Activated T-helper 1 cell treated with Interleukin-2 at 50 U/mL for 16 hours (primary cell): Measurements from ENCODE around the gene CCDC148.
A peak's percentile ranks its signal among the peaks of the same experiment; 100 is the strongest.
"Not testable (repeated sequence)": the region's sequence is repeated elsewhere in the genome, so short reads cannot be mapped to it uniquely, and the experiment has no call there.

Experiments used
- DNase-seq: peaks from one replicate; pipeline ENCODE4 v3.0.0-alpha.2; 2020; ENCODE audit warnings: low read depth

CCDC148 gene

DNA sequence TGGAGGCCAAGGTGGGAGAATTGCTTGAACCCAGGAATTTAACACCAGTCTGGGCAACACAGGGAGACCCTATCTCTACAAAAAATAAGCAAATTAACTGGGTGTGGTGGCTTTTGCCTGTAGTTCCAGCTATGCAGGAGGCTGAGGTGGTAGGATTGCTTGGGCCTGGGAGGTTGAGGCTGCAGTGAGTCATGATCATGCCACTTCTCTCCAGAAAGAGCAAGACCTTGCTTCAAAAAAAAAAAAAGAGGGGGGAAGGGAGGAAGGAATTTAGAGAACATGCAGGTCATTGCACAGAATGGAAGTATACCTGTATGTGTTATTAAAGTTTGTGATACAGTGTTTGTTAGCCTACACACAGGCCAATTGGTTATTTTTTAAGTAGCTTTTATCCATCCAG is 26.0 kb upstream of the CCDC148 start:
- DNase-seq: no peak

DNA sequence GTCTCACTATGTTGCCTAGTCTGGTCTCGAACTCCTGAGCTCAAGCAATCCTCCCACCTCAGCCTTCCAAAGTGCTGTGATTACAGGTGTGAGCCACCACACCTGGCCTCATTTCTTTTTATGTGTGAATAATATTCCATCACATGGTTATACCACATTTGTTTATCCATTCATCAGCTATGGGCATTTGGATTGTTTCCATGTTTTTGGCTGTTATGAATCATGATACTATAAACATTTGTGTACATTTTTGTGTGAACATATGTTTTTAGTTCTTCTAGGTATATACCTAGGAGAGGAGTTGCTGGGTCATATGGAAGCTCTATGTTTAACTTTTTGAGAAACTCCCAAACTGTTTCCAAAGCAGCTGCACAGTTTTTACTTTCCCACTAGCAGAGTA is 24.6 kb upstream of the CCDC148 start:
- DNase-seq: no peak

DNA sequence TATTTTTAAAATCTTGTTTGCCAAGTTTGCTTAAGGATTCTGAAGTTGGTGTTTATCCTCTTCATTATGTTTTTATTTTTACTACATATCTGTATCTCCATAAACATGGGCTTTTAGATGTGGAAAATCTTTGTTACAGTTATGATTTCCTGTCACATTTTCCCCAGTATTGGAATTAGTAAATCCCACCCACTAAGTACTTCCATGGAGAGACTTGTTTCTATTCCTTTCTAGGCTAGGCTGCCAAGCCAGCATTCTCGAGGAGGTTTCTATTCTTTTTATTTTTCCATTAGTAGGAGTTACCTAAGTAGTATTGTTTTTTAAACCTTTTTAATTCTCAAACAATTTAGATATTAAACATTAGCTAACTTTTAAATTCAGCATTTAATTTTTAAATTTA is 22.3 kb upstream of the CCDC148 start:
- DNase-seq: no peak

DNA sequence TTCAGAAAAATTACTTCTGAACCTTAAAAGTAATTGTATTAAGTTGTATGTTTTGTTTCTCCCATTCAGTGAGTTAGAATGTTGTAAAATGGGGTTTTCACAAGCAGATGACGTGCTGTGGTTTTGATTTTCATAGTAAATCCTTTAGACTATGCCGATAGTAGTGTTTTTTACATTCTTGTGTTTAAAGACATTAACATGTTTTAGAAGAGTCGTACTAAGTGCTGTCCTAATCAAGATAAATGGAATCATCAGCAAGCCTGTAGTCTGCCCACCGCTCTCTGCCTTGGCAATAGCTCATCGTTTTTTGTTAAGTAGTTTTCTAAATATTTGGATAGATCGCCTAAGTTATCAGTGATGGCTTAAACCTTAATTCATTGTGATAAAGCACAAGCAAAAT is 21.7 kb upstream of the CCDC148 start:
- DNase-seq: no peak

DNA sequence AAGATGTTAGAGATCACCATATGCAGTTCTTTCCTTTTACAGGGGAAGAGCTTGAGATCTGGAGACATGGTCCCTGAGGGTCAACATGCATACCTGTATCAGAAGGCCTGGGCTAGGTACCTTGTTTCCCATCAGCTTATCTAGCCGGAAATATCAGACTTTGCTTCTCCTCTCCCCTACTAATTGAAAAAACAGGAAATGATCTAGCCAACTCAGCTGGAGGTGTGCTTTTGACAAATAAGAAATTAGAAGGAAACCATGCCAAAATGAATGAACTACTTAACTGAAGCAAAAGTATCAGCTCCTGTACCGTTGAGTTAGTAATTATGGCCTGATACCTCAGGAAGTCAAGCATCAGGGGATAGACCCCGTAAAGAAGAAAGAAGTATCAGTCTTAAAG is 20.6 kb upstream of the CCDC148 start:
- no peak for DNase-seq

DNA sequence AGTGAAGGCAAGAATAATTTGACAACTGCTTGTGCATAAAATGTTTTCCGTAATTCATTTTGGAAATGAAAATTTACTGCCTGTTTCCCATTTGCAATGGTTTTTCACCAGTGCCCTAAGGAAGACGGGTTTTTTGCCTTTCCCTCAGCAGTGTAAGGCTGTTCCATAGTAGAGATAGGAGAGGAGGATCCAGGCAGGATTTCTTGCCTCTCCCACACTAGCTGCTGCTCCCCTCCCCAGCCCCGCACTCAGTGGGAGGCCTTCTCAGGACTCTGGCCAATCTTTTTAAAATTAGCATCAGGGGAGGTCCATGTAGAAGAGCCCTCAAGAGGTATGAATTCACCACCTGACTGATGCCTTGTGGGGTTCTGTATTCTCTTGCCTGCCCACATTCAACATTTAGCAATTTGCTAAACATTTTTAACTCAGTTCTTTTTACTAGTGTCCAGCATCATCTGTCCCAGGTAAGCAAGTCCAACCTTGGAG is 18.0 kb upstream of the CCDC148 start:
- not testable (repeated sequence) for DNase-seq

DNA sequence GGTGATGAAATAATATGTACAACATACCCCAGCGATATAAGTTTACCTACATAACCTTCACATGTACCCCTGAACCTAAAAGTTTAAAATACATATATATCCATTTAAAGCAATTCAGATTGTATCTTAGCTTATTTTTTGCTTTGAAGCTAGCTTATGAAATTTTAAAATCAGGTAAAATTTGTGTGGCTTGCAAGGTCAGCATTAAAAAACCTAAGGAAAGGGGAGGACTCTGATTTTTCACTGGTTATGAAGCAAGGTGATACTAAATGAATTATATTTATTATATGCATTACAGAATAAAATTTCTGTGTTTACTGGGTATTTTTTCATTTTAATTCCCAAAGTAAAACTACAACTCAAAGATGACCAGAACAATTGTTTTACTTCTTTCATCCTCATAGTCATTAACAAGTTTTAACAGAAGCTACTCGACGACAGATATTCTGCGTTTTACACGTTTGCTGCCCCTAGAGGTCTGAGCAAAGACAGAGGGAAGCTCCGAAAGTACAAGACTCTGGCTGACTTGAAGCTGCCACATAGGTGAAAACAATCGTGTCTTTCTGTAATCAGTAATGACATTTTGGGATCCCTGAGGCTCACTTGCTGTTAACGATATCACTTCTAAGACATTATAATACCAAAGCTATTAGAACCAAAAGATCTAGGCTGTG is 17.3 kb upstream of the CCDC148 start:
- DNase-seq: no peak

DNA sequence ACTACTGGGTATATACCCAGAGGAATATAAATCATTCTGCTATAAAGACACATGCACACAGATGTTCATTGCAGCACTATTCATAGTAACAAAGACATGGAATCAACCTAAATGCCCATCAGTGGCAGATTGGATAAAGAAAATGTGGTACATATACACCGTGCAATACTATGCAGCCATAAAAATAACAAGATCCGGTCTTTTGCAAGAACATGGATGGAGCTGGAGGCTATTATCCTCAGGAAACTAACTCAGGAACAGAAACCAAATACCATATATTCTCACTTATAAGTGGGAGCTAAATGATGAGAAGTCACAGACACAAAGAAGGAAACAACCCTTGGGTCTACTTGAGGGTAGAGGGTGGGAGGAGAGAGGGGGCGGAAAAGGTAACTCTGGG is 16.7 kb upstream of the CCDC148 start:
- DNase-seq: not testable (repeated sequence)

DNA sequence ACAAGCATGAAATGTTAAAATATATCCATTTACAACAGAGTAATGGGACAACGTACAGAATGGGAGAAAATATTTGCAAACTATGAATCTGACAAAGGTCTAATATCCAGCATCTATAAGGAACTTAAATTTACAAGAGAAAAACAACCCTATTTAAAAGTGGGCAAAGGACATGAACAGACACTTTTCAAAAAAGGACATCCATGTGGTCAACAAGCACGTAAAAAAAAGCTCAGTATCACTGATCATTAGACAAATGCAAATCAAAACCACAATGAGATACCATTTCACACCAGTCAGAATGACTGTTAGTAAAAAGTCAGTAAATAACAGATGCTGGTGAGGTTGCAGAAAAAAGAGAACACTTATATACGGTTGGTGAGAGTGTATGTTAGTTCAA is 16.3 kb upstream of the CCDC148 start:
- not testable (repeated sequence) for DNase-seq

DNA sequence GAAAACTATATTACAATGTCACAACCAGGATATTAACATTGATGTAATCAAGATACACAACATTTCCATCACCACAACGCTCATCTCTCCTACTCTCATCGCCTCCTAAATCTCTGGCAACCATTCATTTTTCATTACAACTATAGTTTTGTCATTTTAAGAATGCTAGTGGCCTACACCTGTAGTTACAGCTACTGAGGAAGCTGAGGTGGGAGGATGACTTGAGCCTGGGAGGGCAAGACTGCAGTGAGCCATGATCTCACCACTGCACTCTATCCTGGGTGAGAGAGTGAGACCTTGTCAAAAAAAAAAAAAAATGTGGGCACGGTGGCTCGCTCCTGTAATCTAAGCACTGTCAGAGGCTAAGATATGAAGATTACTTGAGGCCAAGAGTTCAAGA is 10.7 kb upstream of the CCDC148 start:
- DNase-seq: no peak

DNA sequence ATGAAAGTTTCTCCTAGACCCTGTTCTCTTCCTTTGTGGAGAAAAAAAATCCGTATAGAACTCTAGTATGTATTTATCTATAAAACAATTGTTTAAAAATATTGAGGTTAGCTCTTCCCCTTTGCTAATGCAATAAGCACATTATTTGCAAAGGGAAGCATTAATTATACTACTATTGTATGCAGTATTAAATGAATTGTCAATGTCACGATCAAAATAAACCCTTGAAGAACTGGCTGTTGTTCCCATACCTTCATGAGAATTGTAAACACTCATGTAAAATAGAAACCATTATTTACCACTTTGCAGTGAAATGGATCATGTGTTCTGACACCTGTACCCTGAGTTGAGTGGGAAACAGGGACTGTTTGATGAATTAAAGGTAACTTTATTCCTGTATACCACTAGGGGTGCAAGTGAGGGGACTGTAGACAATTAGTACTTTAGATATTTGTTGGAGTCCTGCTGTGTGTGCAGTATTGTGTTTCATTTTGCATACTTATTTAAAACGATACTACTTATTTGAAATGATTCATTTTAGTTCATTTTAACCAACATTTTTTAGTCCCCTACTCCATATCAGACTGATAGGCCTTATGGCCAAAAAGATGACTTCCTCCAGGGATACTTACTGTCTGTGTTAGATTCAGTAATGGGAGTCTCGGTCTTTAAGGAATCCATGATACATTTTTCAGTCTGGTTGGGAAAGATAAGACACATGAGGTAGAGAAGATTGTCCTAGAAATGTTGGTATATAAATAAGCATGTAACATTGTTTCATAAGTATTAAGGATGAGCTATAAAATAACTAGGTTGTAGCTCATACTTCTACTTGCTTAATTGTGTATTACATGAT is 8.1 kb upstream of the CCDC148 start:
- no peak for DNase-seq

DNA sequence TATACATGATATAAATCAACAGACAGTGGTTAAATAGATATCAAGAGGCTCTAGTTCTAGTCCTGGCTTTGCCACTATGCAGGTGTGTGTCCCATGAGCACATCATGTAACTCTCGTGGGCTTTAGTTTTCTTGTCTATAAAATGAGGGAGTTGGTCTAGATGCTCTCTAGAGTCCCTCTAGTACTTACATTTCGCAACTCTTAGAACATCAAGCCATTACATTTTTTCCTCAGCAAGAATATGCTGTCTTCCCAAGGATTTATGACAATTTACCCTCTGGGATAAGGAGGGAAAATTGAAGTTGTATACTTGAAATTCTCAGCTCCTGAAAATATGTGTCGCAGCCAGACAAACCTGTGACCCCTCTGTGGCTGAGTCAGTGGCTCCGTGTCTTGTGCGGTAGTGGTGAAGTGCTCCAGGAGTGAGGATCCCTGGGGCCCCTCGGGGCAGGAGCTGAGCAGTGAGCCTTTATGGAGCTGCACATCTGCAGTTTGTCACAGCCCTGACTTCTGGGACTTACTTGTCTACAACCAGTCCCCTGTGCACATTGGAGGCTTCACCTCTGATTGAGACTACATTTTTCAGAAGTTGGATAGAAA is 7.0 kb upstream of the CCDC148 start:
- no peak for DNase-seq

DNA sequence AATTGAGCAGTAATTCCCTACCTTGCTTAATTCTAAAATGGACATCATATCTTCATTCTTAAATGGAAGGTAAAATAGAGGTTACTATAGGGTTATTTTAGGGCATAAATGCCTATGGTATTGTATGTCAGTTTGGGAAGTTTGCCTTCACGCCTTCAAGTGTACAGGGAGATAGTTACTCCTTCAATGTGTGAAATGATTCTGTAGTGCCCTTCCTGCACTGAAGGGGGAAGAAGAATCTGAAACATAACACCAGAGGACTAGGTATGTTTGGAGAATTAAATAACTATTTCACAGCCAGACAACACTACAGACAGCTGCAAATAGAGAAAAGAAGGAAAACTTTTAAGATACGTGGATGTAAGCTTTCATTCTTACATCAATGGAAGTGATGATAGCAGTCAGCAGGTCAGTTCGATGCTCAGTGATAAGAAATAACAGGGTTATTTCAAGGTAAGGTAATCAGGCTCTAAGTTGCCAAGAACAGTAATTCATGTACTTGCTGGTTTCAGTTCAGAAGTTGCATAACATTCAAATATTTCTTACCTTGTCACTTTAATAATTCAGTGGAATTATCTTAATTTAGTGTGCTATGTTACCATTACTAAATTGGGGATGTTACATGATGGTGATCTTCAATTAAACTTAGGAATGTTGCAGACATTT is 4.2 kb upstream of the CCDC148 start:
- DNase-seq: no peak

DNA sequence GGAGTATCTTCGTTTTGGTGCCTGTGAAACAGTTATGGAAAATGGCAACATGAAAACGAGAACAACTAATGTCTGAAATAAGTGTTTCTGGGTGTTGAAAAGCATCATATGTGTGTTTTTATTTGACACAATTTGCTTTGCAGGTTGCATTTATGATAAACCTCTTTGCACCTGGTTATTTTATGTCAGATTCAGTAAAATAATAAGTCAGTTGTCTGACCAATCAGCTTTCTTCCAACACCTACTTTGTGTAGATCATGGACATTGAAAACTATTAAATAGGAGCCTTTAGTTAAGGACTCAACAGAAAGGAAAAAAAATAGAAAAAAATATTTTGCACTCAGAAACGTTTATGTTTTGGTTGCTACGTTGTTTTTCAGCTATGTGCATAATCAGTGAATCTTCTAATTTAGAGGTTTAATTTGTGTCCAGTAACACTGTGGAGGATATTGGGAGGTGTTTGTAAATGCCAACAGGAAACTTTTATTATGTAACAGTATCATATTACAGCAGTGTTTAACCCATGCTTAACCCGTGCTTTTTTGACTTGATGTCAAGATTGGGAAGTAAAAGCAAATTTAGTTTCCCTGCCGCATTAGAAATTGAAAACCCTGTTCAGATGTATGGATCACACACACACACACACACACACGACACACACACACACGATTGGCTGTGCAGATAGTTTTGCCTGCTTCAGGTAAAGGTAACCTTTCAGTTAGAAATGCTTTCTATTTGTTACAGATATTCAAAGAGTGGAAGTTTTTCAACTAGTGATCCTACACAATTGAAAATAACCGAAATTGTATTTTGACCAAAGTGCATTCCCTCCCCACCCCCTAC is 2.8 kb upstream of the CCDC148 start:
- no peak for DNase-seq

DNA sequence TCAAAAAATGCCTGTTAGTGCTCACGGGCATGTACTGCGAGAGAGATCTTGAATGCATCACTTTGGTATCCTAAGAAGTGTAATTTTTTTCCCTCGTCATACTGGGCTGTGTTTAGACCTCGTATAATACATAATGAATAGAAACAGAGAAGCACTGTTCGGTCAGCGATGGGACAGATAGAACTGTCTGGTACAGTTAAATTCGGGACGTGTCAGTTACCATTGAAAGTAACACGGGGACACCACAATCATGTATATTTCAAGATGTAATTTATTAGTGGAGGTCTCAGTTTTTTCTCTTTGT is 2.0 kb upstream of the CCDC148 start:
- no peak for DNase-seq

DNA sequence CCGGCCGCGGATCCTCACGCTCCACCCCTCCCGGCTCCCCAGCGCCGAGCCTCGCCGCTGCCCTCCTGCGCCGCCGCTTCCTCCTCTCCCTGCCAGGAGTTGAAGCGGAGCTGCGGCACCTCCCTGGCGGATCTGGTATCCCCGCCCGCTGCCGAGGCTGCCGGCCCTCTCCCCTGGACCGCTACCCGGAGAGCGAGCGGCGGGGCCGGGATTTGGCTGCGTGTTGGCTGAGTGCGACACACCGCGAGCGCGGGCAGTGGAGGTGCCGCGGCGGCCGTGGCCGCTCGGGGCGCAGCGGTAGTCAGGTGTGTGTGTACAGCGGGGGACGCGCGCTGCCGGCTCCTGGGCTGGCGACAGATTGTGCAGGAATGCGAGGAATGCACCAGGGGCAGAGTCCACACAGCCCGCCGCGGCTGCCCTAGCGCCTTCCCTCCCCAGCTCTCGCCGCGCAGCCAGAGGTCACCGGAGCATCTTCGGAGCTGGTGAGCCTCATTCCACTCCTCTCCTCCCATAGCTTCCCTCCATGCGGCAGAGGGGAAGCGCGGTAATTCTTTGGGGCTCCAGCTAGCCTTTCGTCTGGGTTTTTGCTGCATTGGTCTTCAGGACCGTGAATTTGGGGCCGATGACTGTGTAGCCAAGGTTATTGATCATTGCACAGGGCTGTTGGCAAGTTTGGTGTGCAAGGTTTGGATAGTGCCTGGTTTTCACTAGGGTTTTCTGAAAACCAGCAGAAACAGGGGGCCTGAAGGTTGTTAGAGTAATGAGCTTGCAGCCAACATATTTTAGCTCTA is 1.5 kb upstream of the CCDC148 start:
- peak; percentile 35 for DNase-seq

DNA sequence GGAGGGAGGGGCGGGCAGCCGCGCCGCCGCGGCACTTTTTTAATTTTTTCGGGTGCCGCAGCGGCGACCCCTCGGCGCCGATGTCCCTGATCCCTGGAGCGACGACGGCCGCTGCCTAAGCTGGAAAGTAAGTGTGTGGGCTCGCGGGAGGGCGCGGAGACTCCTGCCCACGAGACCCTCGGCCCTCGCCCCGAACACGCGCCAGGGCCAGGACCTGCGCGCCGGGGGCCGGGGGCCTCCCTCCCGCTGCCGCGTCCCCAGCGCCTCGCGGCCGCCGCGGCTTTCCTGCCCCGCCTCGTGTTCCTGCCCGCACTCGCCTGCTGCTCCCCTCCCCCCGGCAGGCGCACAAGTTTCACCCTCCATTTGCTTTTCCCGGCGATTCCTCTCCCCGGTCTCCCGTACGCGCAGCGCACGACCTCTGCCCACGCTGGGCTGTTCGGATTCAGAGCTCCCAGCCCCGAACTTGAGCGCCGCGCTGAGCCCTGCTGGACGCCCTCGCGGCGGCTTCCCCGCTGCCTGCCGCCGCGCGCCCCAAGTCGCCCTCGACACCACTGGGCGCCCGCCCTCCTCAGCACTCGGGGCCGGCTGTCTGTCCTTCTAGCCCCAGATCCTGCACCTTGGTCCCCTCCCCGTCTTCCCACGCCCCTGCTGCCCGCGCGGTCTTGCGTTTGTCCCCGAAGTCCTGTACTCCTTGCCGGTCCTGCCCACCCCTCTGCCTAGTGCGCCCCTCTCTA is 706 bp upstream of the CCDC148 start:
- peak; percentile 41 for DNase-seq

DNA sequence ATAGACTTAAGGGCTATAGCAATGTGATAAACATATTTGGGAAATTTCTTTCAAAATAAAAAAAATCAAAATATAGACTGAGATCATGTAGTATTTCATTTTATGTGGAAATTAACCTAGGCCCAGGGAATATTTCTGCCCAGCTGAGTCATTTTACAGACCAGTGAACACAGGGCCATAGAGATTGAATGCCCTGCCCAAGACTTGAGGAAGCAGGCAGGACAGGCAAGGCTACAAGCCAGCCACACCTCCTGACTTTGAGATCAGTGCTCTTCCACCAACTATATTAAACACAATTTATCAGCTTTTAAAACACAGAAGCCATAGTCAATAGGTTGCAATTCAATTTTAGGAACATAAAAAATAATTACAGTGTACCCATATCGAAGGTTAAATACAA is 12.9 kb downstream of the CCDC148 start:
- no peak for DNase-seq

DNA sequence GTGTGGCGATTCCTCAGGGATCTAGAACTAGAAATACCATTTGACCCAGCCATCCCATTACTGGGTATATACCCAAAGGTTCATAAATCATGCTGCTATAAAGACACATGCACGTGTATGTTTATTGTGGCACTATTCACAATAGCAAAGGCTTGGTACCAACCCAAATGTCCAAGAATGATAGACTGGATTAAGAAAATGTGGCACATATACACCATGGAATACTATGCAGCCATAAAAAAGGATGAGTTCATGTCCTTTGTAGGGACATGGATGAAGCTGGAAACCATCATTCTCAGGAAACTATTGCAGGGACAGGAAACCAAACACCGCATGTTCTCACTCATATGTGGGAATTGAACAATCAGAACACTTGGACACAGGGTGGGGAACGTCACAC is 17.5 kb downstream of the CCDC148 start:
- not testable (repeated sequence) for DNase-seq

DNA sequence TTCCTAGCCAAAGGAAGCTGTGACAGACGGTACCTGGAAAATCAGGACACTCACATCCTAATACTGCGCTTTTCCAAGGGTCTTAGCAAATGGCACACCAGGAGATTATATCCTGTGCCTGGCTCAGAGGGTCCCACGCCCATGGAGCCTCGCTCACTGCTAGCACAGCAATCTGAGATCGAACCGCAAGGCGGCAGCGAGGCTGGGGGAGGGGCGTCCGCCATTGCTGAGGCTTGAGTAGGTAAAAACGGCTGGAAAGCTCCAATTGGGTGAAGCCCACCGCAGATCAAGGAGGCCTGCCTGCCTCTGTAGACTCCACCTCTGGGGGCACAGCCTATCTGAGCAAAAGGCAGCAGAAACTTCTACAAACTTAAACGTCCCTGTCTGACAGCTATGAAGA is 22.8 kb downstream of the CCDC148 start:
- not testable (repeated sequence) for DNase-seq
